ENCODE measurements around the gene PROK1. TPM values are rescaled to one million over a fixed set of nuclear protein-coding genes. Genes with fewer than 3 reads are reported as not detected.

PROK1 gene
- polyA plus RNA-seq, 1 of the 3 experiments (the other 2 are of a cell fraction) = not detected

- H3K9ac ChIP-seq = no peak overlapping the region
- POLR2A ChIA-PET = no interaction called here
- H3K4me1 ChIP-seq (ENCODE audit: control insufficient read depth in 1 of 2, insufficient read depth in 2 of 2, low read depth in 1 of 2, low read length in 1 of 2) = peaks cover 0 to 4% of the 10 kb centered on the region in 2 experiments; a peak in 1 of 4 replicates
- H3K4me2 ChIP-seq = no peak overlapping the region
- no peaks in the 10 kb centered on the region for H4K20me1 ChIP-seq (ENCODE audit: insufficient read depth)
- WGBS (ENCODE audit: low lambda C conversion rate) = 15% methylated on average over 3 of the region's 3 CpGs
- H3K9me2 ChIP-seq = no peaks in the 10 kb centered on the region
- no peak for TF ChIP-seq FOXM1 (IDR thresholded peaks at IDR 0.05; ENCODE audit: low read depth)
- DNase-seq = no peak
- H3K9me3 ChIP-seq = no peaks in the 10 kb centered on the region
- H3F3A ChIP-seq (replicated peaks; ENCODE audit: insufficient read depth) = no peaks in the 10 kb centered on the region
- no peak overlapping the region for H3K27ac ChIP-seq (ENCODE audit: low read depth in 2 of 2, low read length in 1 of 2)
- H3K36me3 ChIP-seq (replicated peaks in 1 of 2; ENCODE audit: control insufficient read depth in 1 of 2, insufficient read depth in 2 of 2, low read length in 1 of 2) = no peaks in the 10 kb centered on the region
- no peaks in the 10 kb centered on the region for H3K79me2 ChIP-seq (ENCODE audit: insufficient read depth)
- no peak overlapping the region for H3K4me3 ChIP-seq (ENCODE audit: low read depth in 2 of 2, low read length in 1 of 2)
- H3K27me3 ChIP-seq (ENCODE audit: insufficient read depth) = no peaks in the 10 kb centered on the region; the same call in 1 of the 2 replicates
- CTCF ChIA-PET = interaction anchor here (0.8 to 9.4 kb wide), 4 partner anchors 10 to 298 kb away, joined by 3 to 69 read pairs (median 4); no protein-coding TSS in a partner anchor
- no peak overlapping the region for H2AFZ ChIP-seq (ENCODE audit: low read depth)
Measured at GRCh38 chr1:110505596-110505995, 54.6 kb downstream of the PROK1 start.

GRCh38 chr1:110506541-110506940 lies 55.6 kb downstream of the PROK1 start:
- Histone ChIP-seq H3K27ac (ENCODE audit: low read depth in 2 of 2, low read length in 1 of 2) (no peak overlapping the region), H3K9me3 (no peaks in the 10 kb centered on the region), H3K9ac (no peak overlapping the region), H3K27me3 (ENCODE audit: insufficient read depth) (no peaks in the 10 kb centered on the region; the same call in 1 of the 2 replicates), H3K4me3 (ENCODE audit: low read depth in 2 of 2, low read length in 1 of 2) (no peak overlapping the region), H3K4me2 (no peak overlapping the region), H3K4me1 (ENCODE audit: control insufficient read depth in 1 of 2, insufficient read depth in 2 of 2, low read depth in 1 of 2, low read length in 1 of 2) (peaks cover 0 to 4% of the 10 kb centered on the region in 2 experiments; a peak in 1 of 4 replicates), H3K79me2 (ENCODE audit: insufficient read depth) (no peaks in the 10 kb centered on the region), H3K36me3 (replicated peaks in 1 of 2; ENCODE audit: control insufficient read depth in 1 of 2, insufficient read depth in 2 of 2, low read length in 1 of 2) (no peaks in the 10 kb centered on the region), H3F3A (replicated peaks; ENCODE audit: insufficient read depth) (no peaks in the 10 kb centered on the region), H4K20me1 (ENCODE audit: insufficient read depth) (no peaks in the 10 kb centered on the region), H2AFZ (ENCODE audit: low read depth) (no peak overlapping the region), H3K9me2 (no peaks in the 10 kb centered on the region)
- ChIA-PET POLR2A (no interaction called here), CTCF (interaction anchor here (9.4 kb wide), 1 partner anchor 11 kb away, joined by 69 read pairs; no protein-coding TSS in a partner anchor)
- 52% methylated on average over 4 of the region's 4 CpGs for WGBS (ENCODE audit: low lambda C conversion rate)
- DNase-seq = no peak
- TF ChIP-seq, protein P1, sequence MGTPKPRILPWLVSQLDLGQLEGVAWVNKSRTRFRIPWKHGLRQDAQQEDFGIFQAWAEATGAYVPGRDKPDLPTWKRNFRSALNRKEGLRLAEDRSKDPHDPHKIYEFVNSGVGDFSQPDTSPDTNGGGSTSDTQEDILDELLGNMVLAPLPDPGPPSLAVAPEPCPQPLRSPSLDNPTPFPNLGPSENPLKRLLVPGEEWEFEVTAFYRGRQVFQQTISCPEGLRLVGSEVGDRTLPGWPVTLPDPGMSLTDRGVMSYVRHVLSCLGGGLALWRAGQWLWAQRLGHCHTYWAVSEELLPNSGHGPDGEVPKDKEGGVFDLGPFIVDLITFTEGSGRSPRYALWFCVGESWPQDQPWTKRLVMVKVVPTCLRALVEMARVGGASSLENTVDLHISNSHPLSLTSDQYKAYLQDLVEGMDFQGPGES (IDR thresholded peaks at IDR 0.05; ENCODE audit: low read depth, low read length) = no peak
- TF ChIP-seq EP300 (IDR thresholded peaks at IDR 0.05; ENCODE audit: borderline replicate concordance in 1 of 2, low read depth in 1 of 2, low read length in 1 of 2) (no peak), TCF12 (IDR thresholded peaks at IDR 0.05) (no peak), TAF1 (IDR thresholded peaks at IDR 0.05; ENCODE audit: borderline replicate concordance, low read depth, low read length) (no peak), NRF1 (IDR thresholded peaks at IDR 0.05; ENCODE audit: low read depth, low read length) (no peak), ZBTB33 (IDR thresholded peaks at IDR 0.05; ENCODE audit: borderline replicate concordance, low read depth) (no peak), JUND (IDR thresholded peaks at IDR 0.05) (no peak), RXRA (IDR thresholded peaks at IDR 0.05; ENCODE audit: borderline replicate concordance, low read depth) (no peak), POLR2AphosphoS5 (IDR thresholded peaks at IDR 0.05; ENCODE audit: low read depth, low read length) (no peak), GATA2 (CRISPR knock-in tag; IDR thresholded peaks at IDR 0.05) (no peak), USF2 (IDR thresholded peaks at IDR 0.05; ENCODE audit: borderline replicate concordance, low read depth, low read length) (no peak), CTCF (IDR thresholded peaks at IDR 0.05) (no peak)
